K562 (cell line): ENCODE measurements around the gene CD68. TPM values are rescaled to one million over a fixed set of nuclear protein-coding genes. Genes with fewer than 3 reads are reported as not detected.
A peak's percentile ranks its signal among the peaks of the same experiment; 100 is the strongest.

ENCODE experiments used
- ERF ChIP-seq: fragments of 450-650 bp; formaldehyde crosslinking; IDR thresholded peaks from 2 replicates; pipeline ENCODE4 v1.4.0; 2020; ENCODE audit warnings: mild to moderate bottlenecking, mixed read lengths
- HMGN3 ChIP-seq: IDR thresholded peaks from 2 replicates; pipeline ENCODE4 v1.6.1; 2011; ENCODE audit warnings: borderline replicate concordance, low read depth, mild to moderate bottlenecking, mixed read lengths, low read length; ENCODE audit not compliant: insufficient read length; ENCODE audit errors: extremely low read depth
- NFE2L1 ChIP-seq: fragments of 450-650 bp; IDR thresholded peaks from 2 replicates; pipeline ENCODE4 v1.6.1; 2016; ENCODE audit warnings: missing genetic modification characterization, low read depth, mild to moderate bottlenecking, missing compliant biosample characterization, moderate library complexity, borderline replicate concordance
- TAF15 ChIP-seq: fragments of 200-400 bp; formaldehyde crosslinking; IDR thresholded peaks from 2 replicates; pipeline ENCODE4 v1.6.1; 2017; ENCODE audit warnings: mild to moderate bottlenecking, low read depth, low read length, moderate library complexity
- TAF7 ChIP-seq: fragments of 450-650 bp; IDR thresholded peaks from 2 replicates; pipeline ENCODE4 v1.6.1; 2016; ENCODE audit warnings: missing genetic modification characterization, missing compliant biosample characterization
- XRCC5 ChIP-seq: fragments of 200-400 bp; formaldehyde crosslinking; IDR thresholded peaks from 2 replicates; pipeline ENCODE4 v1.6.1; 2017; ENCODE audit warnings: low read depth, mild to moderate bottlenecking, low read length
- polyA plus RNA-seq, 8 experiments: library from polyadenylated mRNA; depleted of rRNA in 4 of 8; stranded (reverse) in 5 of 8; unstranded in 3 of 8; fragments of >200 nt; fragmentation: Nextera tagmentation in 2 of 8; fragmentation: Illumina TruSeq in 1 of 8; extraction: Ambion mirVana in 2 of 8; extraction: Trizol in 1 of 8; gene quantifications; 2 replicates each; pipeline versions ENCODE4 v1.2.1 to v1.2.3, GENCODE V29; 2011 to 2014; ENCODE audit warnings: inconsistent platforms in 1 of 8, missing spikeins in 1 of 8
- total RNA-seq, 7 experiments: library from RNA; depleted of rRNA in 6 of 7; stranded (reverse); fragments of >200 nt in 6 of 7; fragmentation: Illumina TruSeq in 2 of 7; extraction: Trizol in 2 of 7; gene quantifications; 2 replicates each; pipeline versions ENCODE4 v1.2.1 to v1.2.3, GENCODE V29; 2011 to 2021; ENCODE audit warnings: low replicate concordance in 1 of 7
- TF ChIP-seq, protein P1 (sequence below): fragments of 200-600 bp; sonication (generic); IDR thresholded peaks from one replicate; pipeline ENCODE4 v1.6.1; 2012; ENCODE audit warnings: mild to moderate bottlenecking, low read depth, low read length, inconsistent platforms
- TF ChIP-seq, protein P2 (sequence below): sonication (generic); formaldehyde crosslinking; IDR thresholded peaks from 2 replicates; pipeline ENCODE4 v1.8.0; 2023; ENCODE audit warnings: mild to moderate bottlenecking, missing genetic modification reagents

Gene CD68
- total and polyA plus RNA-seq, 9 of the 15 experiments (the other 6 are each of a cell fraction or from before 2014, with no cell fraction given), result 28.2 to 89.8 (median 37.7) TPM

DNA sequence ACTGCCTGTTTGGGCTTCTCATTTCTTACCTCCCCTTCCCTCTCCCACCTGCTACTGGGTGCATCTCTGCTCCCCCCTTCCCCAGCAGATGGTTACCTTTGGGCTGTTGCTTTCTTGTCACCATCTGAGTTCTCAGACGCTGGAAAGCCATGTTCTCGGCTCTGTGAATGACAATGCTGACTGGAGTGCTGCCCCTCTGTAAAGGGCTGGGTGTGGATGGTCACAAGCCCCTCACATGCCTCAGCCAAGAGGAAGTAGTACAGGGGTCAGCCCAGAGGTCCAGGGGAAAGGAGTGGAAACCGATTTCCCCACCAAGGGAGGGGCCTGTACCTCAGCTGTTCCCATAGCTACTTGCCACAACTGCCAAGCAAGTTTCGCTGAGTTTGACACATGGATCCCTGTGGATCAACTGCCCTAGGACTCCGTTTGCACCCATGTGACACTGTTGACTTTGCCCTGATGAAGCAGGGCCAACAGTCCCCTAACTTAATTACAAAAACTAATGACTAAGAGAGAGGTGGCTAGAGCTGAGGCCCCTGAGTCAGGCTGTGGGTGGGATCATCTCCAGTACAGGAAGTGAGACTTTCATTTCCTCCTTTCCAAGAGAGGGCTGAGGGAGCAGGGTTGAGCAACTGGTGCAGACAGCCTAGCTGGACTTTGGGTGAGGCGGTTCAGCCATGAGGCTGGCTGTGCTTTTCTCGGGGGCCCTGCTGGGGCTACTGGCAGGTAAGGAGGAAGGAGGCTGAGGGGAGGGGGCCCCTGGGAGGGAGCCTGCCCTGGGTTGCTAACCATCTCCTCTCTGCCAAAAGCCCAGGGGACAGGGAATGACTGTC, at the start of gene CD68 (continued):
- TF ChIP-seq, protein P1, sequence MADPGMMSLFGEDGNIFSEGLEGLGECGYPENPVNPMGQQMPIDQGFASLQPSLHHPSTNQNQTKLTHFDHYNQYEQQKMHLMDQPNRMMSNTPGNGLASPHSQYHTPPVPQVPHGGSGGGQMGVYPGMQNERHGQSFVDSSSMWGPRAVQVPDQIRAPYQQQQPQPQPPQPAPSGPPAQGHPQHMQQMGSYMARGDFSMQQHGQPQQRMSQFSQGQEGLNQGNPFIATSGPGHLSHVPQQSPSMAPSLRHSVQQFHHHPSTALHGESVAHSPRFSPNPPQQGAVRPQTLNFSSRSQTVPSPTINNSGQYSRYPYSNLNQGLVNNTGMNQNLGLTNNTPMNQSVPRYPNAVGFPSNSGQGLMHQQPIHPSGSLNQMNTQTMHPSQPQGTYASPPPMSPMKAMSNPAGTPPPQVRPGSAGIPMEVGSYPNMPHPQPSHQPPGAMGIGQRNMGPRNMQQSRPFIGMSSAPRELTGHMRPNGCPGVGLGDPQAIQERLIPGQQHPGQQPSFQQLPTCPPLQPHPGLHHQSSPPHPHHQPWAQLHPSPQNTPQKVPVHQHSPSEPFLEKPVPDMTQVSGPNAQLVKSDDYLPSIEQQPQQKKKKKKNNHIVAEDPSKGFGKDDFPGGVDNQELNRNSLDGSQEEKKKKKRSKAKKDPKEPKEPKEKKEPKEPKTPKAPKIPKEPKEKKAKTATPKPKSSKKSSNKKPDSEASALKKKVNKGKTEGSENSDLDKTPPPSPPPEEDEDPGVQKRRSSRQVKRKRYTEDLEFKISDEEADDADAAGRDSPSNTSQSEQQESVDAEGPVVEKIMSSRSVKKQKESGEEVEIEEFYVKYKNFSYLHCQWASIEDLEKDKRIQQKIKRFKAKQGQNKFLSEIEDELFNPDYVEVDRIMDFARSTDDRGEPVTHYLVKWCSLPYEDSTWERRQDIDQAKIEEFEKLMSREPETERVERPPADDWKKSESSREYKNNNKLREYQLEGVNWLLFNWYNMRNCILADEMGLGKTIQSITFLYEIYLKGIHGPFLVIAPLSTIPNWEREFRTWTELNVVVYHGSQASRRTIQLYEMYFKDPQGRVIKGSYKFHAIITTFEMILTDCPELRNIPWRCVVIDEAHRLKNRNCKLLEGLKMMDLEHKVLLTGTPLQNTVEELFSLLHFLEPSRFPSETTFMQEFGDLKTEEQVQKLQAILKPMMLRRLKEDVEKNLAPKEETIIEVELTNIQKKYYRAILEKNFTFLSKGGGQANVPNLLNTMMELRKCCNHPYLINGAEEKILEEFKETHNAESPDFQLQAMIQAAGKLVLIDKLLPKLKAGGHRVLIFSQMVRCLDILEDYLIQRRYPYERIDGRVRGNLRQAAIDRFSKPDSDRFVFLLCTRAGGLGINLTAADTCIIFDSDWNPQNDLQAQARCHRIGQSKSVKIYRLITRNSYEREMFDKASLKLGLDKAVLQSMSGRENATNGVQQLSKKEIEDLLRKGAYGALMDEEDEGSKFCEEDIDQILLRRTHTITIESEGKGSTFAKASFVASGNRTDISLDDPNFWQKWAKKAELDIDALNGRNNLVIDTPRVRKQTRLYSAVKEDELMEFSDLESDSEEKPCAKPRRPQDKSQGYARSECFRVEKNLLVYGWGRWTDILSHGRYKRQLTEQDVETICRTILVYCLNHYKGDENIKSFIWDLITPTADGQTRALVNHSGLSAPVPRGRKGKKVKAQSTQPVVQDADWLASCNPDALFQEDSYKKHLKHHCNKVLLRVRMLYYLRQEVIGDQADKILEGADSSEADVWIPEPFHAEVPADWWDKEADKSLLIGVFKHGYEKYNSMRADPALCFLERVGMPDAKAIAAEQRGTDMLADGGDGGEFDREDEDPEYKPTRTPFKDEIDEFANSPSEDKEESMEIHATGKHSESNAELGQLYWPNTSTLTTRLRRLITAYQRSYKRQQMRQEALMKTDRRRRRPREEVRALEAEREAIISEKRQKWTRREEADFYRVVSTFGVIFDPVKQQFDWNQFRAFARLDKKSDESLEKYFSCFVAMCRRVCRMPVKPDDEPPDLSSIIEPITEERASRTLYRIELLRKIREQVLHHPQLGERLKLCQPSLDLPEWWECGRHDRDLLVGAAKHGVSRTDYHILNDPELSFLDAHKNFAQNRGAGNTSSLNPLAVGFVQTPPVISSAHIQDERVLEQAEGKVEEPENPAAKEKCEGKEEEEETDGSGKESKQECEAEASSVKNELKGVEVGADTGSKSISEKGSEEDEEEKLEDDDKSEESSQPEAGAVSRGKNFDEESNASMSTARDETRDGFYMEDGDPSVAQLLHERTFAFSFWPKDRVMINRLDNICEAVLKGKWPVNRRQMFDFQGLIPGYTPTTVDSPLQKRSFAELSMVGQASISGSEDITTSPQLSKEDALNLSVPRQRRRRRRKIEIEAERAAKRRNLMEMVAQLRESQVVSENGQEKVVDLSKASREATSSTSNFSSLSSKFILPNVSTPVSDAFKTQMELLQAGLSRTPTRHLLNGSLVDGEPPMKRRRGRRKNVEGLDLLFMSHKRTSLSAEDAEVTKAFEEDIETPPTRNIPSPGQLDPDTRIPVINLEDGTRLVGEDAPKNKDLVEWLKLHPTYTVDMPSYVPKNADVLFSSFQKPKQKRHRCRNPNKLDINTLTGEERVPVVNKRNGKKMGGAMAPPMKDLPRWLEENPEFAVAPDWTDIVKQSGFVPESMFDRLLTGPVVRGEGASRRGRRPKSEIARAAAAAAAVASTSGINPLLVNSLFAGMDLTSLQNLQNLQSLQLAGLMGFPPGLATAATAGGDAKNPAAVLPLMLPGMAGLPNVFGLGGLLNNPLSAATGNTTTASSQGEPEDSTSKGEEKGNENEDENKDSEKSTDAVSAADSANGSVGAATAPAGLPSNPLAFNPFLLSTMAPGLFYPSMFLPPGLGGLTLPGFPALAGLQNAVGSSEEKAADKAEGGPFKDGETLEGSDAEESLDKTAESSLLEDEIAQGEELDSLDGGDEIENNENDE, result peak; percentile 48
- TF ChIP-seq TAF15 (no peak), HMGN3 (no peak), ERF (peak; percentile 81; the same call in 1 of the 2 replicates), NFE2L1 (tag) (no peak), TAF7 (tag) (no peak), XRCC5 (peak; percentile 58; the same call in 1 of the 2 replicates)
- TF ChIP-seq, protein P2, sequence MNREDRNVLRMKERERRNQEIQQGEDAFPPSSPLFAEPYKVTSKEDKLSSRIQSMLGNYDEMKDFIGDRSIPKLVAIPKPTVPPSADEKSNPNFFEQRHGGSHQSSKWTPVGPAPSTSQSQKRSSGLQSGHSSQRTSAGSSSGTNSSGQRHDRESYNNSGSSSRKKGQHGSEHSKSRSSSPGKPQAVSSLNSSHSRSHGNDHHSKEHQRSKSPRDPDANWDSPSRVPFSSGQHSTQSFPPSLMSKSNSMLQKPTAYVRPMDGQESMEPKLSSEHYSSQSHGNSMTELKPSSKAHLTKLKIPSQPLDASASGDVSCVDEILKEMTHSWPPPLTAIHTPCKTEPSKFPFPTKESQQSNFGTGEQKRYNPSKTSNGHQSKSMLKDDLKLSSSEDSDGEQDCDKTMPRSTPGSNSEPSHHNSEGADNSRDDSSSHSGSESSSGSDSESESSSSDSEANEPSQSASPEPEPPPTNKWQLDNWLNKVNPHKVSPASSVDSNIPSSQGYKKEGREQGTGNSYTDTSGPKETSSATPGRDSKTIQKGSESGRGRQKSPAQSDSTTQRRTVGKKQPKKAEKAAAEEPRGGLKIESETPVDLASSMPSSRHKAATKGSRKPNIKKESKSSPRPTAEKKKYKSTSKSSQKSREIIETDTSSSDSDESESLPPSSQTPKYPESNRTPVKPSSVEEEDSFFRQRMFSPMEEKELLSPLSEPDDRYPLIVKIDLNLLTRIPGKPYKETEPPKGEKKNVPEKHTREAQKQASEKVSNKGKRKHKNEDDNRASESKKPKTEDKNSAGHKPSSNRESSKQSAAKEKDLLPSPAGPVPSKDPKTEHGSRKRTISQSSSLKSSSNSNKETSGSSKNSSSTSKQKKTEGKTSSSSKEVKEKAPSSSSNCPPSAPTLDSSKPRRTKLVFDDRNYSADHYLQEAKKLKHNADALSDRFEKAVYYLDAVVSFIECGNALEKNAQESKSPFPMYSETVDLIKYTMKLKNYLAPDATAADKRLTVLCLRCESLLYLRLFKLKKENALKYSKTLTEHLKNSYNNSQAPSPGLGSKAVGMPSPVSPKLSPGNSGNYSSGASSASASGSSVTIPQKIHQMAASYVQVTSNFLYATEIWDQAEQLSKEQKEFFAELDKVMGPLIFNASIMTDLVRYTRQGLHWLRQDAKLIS, result peak; percentile 74; the same call in 1 of the 2 replicates
